B cell (primary cell): Measurements from ENCODE around the gene L3MBTL4. TPM values are rescaled to one million over a fixed set of nuclear protein-coding genes. Genes with fewer than 3 reads are reported as not detected.

Source experiments
- ATAC-seq: fragments of 200-7000 bp; cut with Tn5 transposase; one replicate; pipeline ENCODE4 v1.10.0; 2021; ENCODE audit warnings: low read depth, mild to moderate bottlenecking, moderate number of reproducible peaks, moderate library complexity
- CTCF ChIA-PET: fragments of 350-600 bp; sonication (Branson Sonifier 250); formaldehyde crosslinking; loops from one replicate; lab custom pipeline; 2021; ENCODE audit warnings: antibody characterized with exemption, inconsistent platforms; lab: Charles Lee
- POLR2A ChIA-PET: fragments of 350-600 bp; sonication (Branson Sonifier 250); formaldehyde crosslinking; loops from one replicate; lab custom pipeline; 2021; ENCODE audit warnings: antibody characterized with exemption; lab: Charles Lee
- DNase-seq: peaks from one replicate; pipeline ENCODE4 v3.0.0; 2013
- H2AFZ ChIP-seq: 2 replicates; pipeline ENCODE4 v1.6.1; 2012; ENCODE audit warnings: mild to moderate bottlenecking, low read depth, low read length; ENCODE audit not compliant: insufficient read depth, poor library complexity, severe bottlenecking
- H3K27ac ChIP-seq, 2 donors: 1 replicate in 1 of 2; 2 replicates in 1 of 2; pipeline ENCODE4 v1.5.1; 2012 to 2013; ENCODE audit warnings: low read length in 2 of 2, mild to moderate bottlenecking in 2 of 2, moderate library complexity in 1 of 2
- H3K27me3 ChIP-seq, 4 experiments: fragments of 200-600 bp in 1 of 4; sonication (generic) in 1 of 4; replicated peaks in 1 of 4; 1 replicate in 2 of 4; 2 replicates in 2 of 4; pipeline versions ENCODE4 v1.6.1 to v1.7.0; 2013 to 2016; ENCODE audit warnings: low read length in 3 of 4, mild to moderate bottlenecking in 2 of 4, mixed read lengths in 1 of 4, moderate library complexity in 1 of 4; ENCODE audit not compliant: insufficient read depth in 4 of 4, control insufficient read depth in 3 of 4; ENCODE audit errors: control extremely low read depth in 1 of 4
- H3K36me3 ChIP-seq, 2 experiments: replicated peaks in 1 of 2; 1 replicate in 1 of 2; 2 replicates in 1 of 2; pipeline versions ENCODE4 v1.6.1 to v1.7.1; 2013; ENCODE audit warnings: low read length in 1 of 2; ENCODE audit not compliant: insufficient read depth in 2 of 2, control insufficient read depth in 1 of 2; ENCODE audit errors: control extremely low read depth in 1 of 2, extremely low read depth in 1 of 2
- H3K4me1 ChIP-seq, 2 donors: fragments of 200-600 bp in 1 of 2; sonication (generic) in 1 of 2; 1 replicate in 1 of 2; 2 replicates in 1 of 2; pipeline versions ENCODE4 v1.5.1 to v1.6.1; 2013 to 2017; ENCODE audit warnings: low read length in 2 of 2; ENCODE audit not compliant: control insufficient read depth in 2 of 2, insufficient read depth in 2 of 2
- H3K4me2 ChIP-seq: replicated peaks from 2 replicates; pipeline ENCODE3; 2012; ENCODE audit warnings: mild to moderate bottlenecking, low read depth, low read length; ENCODE audit not compliant: poor library complexity, severe bottlenecking
- H3K4me3 ChIP-seq, 5 experiments: fragments of 200-600 bp in 1 of 5; sonication (generic) in 1 of 5; 1 replicate in 3 of 5; 2 replicates in 2 of 5; pipeline versions ENCODE4 v1.5.1 to v1.7.0; 2011 to 2016; ENCODE audit warnings: low read length in 4 of 5, mild to moderate bottlenecking in 4 of 5, low read depth in 2 of 5, control low read depth in 1 of 5, moderate library complexity in 1 of 5; ENCODE audit not compliant: insufficient read depth in 1 of 5; ENCODE audit errors: control extremely low read depth in 1 of 5, extremely low read depth in 1 of 5
- H3K79me2 ChIP-seq: fragments of 200-600 bp; sonication (generic); one replicate; pipeline ENCODE4 v1.6.0; 2016; ENCODE audit warnings: low read length; ENCODE audit not compliant: control insufficient read depth, insufficient read depth
- H3K9ac ChIP-seq: fragments of 200-600 bp; sonication (generic); 2 replicates; pipeline ENCODE4 v1.6.1; 2017; ENCODE audit warnings: mild to moderate bottlenecking, low read length, moderate library complexity
- H3K9me3 ChIP-seq, 3 donors: one replicate each; pipeline versions ENCODE4 v1.6.1 to v1.7.1; 2013; ENCODE audit warnings: low read length in 2 of 3; ENCODE audit not compliant: control insufficient read depth in 2 of 3, insufficient read depth in 1 of 3; ENCODE audit errors: control extremely low read depth in 1 of 3
- H4K20me1 ChIP-seq: 2 replicates; pipeline ENCODE4 v1.6.0; 2012; ENCODE audit warnings: mild to moderate bottlenecking, low read length; ENCODE audit not compliant: insufficient read depth, control insufficient read depth, poor library complexity, severe bottlenecking
- H3K27ac Mint-ChIP-seq: one replicate; pipeline ENCODE4 v1.8.0; 2021; ENCODE audit warnings: mixed read lengths
- H3K27me3 Mint-ChIP-seq: one replicate; pipeline ENCODE4 v1.8.0; 2021; ENCODE audit warnings: mixed read lengths
- H3K4me1 Mint-ChIP-seq: one replicate; pipeline ENCODE4 v1.8.0; 2021; ENCODE audit warnings: mixed read lengths
- H3K4me3 Mint-ChIP-seq: one replicate; pipeline ENCODE4 v1.8.0; 2021; ENCODE audit warnings: mixed read lengths
- H3K9me3 Mint-ChIP-seq: one replicate; pipeline ENCODE4 v1.8.0; 2022; ENCODE audit warnings: mixed read lengths; ENCODE audit not compliant: insufficient read depth
- EZH2 ChIP-seq: IDR thresholded peaks from 2 replicates; pipeline ENCODE4 v1.6.1; 2012; ENCODE audit warnings: borderline replicate concordance, low read depth, mild to moderate bottlenecking, moderate library complexity, low read length; ENCODE audit not compliant: insufficient read depth, poor library complexity, severe bottlenecking
- WGBS: methylation state at CpG from one replicate; pipeline ENCODE4 v1.1.5; 2013; ENCODE audit warnings: missing lambda C conversion rate; ENCODE audit not compliant: insufficient coverage; 5-methylcytosine and 5-hydroxymethylcytosine counted together
- intact Hi-C: fragments of 100-400 bp; cut with micrococcal nuclease; formaldehyde crosslinking; loops from one replicate; pipeline ENCODE4 v1.10.0; 2022
- polyA plus RNA-seq: library from polyadenylated mRNA; depleted of rRNA; stranded (reverse); fragments of >200 nt; gene quantifications from 2 replicates; pipeline ENCODE4 v1.2.3, GENCODE V29; 2012
- total RNA-seq, 2 donors: library from RNA; stranded (reverse); fragments of 120-200 nt in 1 of 2; gene quantifications; 1 replicate in 1 of 2; 2 replicates in 1 of 2; pipeline versions ENCODE4 v1.2.3 to v1.2.4, GENCODE V29; 2013 to 2022
- TF ChIP-seq, protein P1 (sequence below): fragments of 200-600 bp; IDR thresholded peaks from one replicate; pipeline ENCODE4 v1.8.0; 2022; ENCODE audit warnings: antibody characterized with exemption, mild to moderate bottlenecking

The L3MBTL4 gene
- total and polyA plus RNA-seq, 2 donors (not counting 1 experiment from before 2014, with no cell fraction given), result 3.0 to 11.9 TPM

DNA sequence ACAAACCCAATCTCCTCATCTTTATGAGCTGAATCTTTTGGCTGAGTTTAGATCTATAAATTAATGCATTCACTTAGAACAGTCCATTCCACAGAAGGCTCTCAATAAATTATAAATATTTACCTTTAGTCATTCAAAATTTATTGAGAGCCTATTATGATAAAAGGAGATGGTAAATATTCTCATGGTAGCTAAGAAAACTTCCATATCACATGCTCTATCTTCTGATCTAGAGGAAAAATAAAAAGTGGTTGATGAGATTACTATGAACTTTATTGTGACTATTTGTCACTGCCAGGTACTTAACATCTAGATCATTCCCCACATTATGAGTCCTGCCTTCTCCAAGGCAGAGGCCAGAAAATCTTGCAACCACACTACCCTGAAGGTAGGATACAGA, 62.4 kb downstream of the L3MBTL4 start:
- no peak overlapping the region for H3K9ac ChIP-seq
- Mint-ChIP-seq H3K4me1 (peaks cover 11% of the 10 kb centered on the region), H3K9me3 (peaks cover 5% of the 10 kb centered on the region), H3K4me3 (no peak overlapping the region), H3K27me3 (no peaks in the 10 kb centered on the region), H3K27ac (no peak overlapping the region)
- H3K36me3 ChIP-seq, result no peaks in the 10 kb centered on the region
- H4K20me1 ChIP-seq, result no peaks in the 10 kb centered on the region
- CTCF ChIA-PET, result no interaction called here
- H3K9me3 ChIP-seq, result peaks cover 0 to 7% (median 0%) of the 10 kb centered on the region in 3 donors
- peaks cover 8% of the 10 kb centered on the region for H3K79me2 ChIP-seq
- DNase-seq (no peak), ATAC-seq (no peak)
- H3K27ac ChIP-seq, result no peak overlapping the region
- POLR2A ChIA-PET, result no interaction called here
- no peak overlapping the region for H3K4me2 ChIP-seq
- H2AFZ ChIP-seq, result no peak overlapping the region
- no peaks in the 10 kb centered on the region for H3K27me3 ChIP-seq
- intact Hi-C loops, result no loop called here
- TF ChIP-seq EZH2, result no peak
- TF ChIP-seq, protein P1, sequence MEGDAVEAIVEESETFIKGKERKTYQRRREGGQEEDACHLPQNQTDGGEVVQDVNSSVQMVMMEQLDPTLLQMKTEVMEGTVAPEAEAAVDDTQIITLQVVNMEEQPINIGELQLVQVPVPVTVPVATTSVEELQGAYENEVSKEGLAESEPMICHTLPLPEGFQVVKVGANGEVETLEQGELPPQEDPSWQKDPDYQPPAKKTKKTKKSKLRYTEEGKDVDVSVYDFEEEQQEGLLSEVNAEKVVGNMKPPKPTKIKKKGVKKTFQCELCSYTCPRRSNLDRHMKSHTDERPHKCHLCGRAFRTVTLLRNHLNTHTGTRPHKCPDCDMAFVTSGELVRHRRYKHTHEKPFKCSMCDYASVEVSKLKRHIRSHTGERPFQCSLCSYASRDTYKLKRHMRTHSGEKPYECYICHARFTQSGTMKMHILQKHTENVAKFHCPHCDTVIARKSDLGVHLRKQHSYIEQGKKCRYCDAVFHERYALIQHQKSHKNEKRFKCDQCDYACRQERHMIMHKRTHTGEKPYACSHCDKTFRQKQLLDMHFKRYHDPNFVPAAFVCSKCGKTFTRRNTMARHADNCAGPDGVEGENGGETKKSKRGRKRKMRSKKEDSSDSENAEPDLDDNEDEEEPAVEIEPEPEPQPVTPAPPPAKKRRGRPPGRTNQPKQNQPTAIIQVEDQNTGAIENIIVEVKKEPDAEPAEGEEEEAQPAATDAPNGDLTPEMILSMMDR, result no peak
- no peaks in the 10 kb centered on the region for H3K4me1 ChIP-seq
- no peak overlapping the region for H3K4me3 ChIP-seq

DNA sequence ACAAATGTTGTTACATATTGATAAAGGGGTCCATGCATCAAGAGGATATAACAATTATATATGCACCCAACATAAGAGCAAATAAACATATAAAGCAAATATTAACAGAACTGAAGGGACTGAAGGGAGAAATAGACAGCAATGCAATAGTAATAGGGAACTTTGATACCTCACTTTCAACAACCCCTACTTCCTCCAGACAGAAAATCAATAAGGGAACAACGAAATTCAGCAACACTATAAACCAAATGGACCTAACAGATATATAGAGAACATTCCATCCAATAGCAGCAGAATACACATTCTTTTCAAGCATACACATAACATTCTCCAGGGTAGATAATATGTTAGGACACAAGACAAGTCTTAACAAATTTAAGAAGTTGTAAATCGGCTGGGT, 71.7 kb downstream of the L3MBTL4 start:
- Histone ChIP-seq H3K4me2 (no peak overlapping the region), H3K27ac (no peak overlapping the region), H4K20me1 (no peaks in the 10 kb centered on the region), H3K4me1 (no peaks in the 10 kb centered on the region), H2AFZ (no peak overlapping the region), H3K9me3 (peaks cover 2 to 26% (median 19%) of the 10 kb centered on the region in 3 donors), H3K9ac (no peak overlapping the region), H3K27me3 (no peaks in the 10 kb centered on the region), H3K79me2 (peaks cover 28% of the 10 kb centered on the region), H3K36me3 (no peaks in the 10 kb centered on the region), H3K4me3 (no peak overlapping the region)
- no peak for ATAC-seq
- intact Hi-C loops, result no loop called here
- 100% methylated on average over 1 of the region's 2 CpGs for WGBS
- Mint-ChIP-seq H3K27ac (no peak overlapping the region), H3K4me3 (no peak overlapping the region), H3K9me3 (peaks cover 17% of the 10 kb centered on the region), H3K4me1 (no peaks in the 10 kb centered on the region), H3K27me3 (no peaks in the 10 kb centered on the region)
- TF ChIP-seq, protein P1, result no peak
- no peak for TF ChIP-seq EZH2
- ChIA-PET POLR2A (no interaction called here), CTCF (no interaction called here)
- DNase-seq, result no peak
